ENCODE results near the gene TMEM272.

DNA sequence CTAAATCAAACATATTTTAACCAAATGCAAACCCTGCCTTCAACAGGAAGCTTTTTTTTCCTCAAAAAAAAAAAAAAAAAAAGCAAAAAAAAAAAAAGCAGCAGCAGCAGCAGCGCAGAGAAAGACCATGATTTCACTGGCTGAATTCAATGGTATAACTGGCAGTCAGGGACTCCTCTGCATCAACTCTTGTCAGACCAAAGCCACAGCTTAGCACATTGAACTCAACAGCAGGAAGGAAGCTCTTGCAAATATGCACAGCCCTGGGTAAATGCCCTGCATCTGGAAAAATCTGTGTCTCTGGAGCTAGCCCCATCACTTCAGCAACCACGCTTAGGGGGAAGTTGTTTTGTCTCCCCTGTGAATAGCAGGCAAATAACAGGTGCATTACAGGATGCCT lies 23.4 kb downstream of the TMEM272 start:
- TF ChIP-seq, protein P1, sequence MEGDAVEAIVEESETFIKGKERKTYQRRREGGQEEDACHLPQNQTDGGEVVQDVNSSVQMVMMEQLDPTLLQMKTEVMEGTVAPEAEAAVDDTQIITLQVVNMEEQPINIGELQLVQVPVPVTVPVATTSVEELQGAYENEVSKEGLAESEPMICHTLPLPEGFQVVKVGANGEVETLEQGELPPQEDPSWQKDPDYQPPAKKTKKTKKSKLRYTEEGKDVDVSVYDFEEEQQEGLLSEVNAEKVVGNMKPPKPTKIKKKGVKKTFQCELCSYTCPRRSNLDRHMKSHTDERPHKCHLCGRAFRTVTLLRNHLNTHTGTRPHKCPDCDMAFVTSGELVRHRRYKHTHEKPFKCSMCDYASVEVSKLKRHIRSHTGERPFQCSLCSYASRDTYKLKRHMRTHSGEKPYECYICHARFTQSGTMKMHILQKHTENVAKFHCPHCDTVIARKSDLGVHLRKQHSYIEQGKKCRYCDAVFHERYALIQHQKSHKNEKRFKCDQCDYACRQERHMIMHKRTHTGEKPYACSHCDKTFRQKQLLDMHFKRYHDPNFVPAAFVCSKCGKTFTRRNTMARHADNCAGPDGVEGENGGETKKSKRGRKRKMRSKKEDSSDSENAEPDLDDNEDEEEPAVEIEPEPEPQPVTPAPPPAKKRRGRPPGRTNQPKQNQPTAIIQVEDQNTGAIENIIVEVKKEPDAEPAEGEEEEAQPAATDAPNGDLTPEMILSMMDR (IDR thresholded peaks at IDR 0.05), result no peak
- TF ChIP-seq EZH2 (IDR thresholded peaks at IDR 0.05; ENCODE audit: borderline replicate concordance, insufficient read depth, low read depth, low read length, poor library complexity, severe bottlenecking), result no peak
